Kasumi-1 (cell line): ENCODE results near the gene SPDYE6.
"Not testable (repeated sequence)": the region's sequence is repeated elsewhere in the genome, so short reads cannot be mapped to it uniquely, and the experiment has no call there.

Source experiments
- DNase-seq, 2 experiments: peaks; one replicate each; lab custom pipeline; 2025; lab: John Stamatoyannopoulos, UW

The SPDYE6 gene

DNA sequence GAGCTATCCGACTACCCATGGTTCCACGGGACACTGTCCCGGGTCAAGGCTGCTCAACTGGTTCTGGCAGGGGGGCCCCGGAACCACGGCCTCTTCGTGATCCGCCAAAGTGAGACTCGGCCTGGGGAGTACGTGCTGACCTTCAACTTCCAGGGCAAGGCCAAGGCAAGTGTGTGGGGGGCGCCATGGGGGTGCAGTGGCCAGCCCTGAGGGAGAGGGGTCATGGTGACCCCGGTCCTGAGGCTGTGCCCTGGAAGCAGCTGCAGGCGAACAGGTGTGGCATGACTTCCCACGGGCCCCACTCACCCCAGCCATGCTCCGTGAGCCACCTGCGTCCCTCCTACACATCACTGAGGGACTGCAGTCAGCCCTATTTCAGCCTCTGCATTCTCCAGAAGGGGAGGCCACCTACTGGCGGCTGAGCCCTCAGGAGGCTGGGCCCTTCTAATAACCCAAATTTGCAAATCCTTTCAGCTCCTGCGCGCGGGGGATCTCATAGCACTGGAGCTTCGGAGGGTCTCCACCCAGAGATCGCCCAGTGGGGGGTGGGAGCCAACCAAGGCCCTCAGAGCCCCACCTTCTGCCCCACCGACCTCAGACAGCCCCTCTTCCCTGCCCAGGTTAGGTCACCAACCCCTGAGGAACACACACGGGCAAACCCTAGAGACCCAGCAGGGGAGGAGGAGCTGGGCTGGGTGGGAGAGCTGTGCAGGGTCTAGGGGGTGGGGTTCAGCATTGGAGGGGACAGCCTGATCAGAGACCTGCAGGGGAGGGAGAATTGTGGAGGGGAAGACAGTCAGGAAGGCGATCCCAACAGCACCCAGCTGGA lies 38.8 kb downstream of the SPDYE6 start:
- no peak for DNase-seq

DNA sequence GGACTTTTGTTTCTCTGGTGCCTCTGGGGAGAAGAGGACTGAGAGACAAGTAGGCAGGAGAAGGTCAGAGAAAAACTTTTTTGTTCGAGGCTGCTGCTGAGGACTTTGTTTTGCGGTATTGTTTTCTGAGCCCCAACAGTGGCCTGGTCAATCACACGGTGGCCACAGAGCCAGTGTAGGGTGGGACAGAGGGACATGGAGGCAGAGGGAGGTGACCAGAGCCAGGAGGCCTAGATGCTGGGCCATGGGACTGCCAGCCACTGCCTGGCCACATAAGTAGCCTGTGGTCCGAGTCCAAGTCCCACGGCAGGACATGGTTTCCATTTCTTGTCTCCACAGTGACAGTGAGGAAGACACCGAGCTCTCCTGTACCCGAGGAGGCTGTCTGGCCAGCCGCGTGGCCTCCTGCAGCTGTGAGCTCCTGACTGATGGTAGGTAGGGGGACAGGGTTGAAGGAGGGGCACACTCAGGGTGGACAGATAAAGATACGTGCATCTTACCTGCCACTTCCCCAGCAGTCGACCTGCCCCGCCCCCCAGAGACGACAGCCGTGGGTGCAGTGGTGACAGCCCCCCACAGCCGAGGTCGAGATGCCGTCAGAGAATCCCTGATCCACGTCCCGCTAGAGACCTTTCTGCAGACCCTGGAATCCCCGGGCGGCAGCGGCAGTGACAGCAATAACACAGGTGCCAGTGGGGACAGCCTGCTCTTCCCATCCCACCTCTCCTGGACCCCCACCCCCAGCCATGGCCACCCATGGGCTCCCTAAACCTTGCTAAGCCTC lies 42.1 kb downstream of the SPDYE6 start:
- DNase-seq = no peak

- DNase-seq = no peak
Observed at GRCh38 chr7:102312317-102312716, 43.9 kb downstream of the SPDYE6 start.

- no peak for DNase-seq
Observed at GRCh38 chr7:102310414-102310815, 45.8 kb downstream of the SPDYE6 start.

DNA sequence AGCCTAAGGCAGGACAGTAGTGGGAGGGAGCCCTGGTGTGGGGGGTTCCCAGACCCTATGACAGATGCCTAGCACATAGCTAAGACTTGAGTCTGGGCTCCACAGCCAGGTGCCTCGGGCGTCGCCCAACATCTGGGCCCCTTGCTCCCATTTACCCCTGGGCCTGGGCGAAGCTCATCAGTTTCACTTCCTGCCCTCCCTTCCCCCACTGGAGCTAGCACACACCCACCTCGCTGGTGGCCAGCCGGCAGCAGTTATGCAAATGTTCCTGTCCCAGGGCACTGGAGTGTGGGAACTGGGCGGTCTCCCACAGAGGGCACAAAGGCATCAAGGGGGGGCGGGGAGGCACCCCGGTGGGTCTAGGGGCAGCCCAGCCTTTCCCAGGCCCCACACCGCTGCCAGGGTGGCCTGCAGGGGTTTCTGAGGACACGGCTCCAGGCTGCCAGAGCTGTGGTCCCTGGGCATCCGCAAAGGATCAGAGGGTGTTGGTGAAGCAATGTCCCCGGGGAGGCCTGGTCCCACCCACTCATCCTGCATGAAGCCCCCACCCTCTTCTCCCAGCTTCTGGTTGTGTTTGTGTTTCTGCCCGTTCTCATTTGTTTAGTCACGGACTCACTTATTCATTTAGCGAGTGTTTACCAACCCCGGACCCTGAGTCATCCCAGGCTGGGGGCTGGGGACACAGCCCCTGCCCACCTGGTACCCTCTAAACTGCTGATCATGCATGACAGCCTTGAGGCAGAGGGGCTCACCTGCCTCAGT lies 49.1 kb downstream of the SPDYE6 start:
- DNase-seq = no peak

- DNase-seq = no peak
Observed at GRCh38 chr7:102305414-102306268, 50.6 kb downstream of the SPDYE6 start.

GRCh38 chr7:102304668-102305067 lies 51.6 kb downstream of the SPDYE6 start:
- DNase-seq = no peak

DNA sequence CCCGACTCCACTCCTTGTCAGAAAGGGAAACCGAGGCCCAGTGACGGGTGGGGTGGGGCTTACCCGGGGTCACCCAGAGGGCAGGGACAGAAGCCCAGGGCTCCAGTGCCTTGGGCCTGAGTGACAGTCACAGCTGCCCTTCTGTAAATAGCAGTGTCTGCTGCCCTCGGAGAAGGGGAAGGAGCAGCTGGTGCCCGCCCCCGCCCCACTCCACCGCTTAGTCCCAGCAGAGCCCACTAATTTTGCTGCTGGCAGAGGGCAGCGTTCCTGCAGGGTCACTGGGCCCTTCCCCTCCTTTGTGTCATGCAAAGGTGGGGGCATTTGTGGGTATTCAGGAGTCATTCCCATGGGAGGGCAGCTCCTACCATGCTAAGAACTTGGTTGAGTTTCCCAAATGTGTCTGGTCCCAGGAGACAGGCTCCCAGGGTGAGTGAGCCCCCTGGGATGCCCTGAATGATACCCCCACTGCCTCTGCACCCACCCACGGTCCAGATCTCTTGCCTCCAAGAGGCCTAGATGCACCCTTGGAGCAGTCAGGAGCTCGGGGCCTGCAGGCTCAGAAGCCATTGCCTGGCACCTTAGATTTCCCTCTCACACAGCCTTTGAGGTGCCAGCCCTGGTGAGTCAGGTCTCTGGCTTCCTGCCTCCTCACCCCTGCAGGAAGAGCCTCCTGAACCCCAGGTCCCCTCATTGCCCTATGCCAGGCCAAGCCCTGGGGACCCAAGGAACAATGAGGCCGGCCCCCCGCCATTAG lies 52.4 kb downstream of the SPDYE6 start:
- DNase-seq = no peak

GRCh38 chr7:102302025-102302424 lies 54.2 kb downstream of the SPDYE6 start:
- DNase-seq = no peak

- DNase-seq = not testable (repeated sequence)
Observed at GRCh38 chr7:102301367-102301766, 54.9 kb downstream of the SPDYE6 start.

DNA sequence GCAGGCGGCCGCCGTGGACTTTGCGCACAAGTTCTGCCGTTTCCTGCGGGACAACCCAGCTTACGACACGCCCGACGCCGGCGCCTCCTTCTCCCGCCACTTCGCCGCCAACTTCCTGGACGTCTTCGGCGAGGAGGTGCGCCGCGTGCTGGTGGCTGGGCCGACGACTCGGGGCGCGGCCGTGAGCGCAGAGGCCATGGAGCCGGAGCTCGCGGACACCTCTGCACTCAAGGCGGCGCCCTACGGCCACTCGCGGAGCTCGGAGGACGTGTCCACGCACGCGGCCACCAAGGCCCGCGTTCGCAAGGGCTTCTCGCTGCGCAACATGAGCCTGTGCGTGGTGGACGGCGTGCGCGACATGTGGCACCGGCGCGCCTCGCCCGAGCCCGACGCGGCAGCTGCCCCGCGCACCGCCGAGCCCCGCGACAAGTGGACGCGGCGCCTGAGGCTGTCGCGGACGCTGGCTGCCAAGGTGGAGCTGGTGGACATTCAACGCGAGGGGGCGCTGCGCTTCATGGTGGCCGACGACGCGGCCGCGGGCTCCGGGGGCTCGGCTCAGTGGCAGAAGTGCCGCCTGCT lies 55.5 kb downstream of the SPDYE6 start:
- no peak for DNase-seq

DNA sequence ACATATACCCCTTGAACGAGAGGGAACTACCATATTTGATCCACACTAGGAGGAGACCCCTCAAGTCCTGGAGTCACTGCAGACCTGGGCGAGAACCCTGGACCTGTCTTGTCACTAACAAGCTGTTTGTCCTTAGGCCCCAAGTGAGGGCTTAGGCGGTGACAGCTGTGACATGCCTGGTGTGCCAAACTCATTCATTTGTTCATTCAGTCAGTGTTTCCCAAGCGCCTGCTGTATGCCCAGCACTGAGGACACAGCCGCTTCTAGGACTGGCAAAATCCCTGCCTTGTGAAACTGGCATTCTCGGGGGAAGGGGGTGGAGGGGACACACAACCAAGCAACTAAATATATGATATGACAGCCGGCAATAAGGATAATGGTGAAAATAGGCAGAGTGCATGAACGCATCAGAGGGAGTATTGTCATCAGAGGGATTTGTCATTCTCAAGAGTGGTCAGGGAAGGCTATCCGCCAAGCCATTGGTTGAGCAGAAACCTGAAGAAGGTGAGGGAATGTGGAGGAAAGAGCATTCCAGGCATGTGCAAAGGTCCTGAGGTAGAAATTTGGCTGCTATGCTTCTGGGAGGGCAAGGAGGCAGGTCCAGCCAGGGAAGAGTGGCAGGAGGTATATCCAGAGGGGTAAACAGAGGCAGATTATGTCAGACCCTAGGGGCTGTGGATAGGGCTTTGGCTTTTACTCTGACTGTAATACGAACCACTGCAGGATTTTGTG lies 58.6 kb downstream of the SPDYE6 start:
- no peak for DNase-seq

DNA sequence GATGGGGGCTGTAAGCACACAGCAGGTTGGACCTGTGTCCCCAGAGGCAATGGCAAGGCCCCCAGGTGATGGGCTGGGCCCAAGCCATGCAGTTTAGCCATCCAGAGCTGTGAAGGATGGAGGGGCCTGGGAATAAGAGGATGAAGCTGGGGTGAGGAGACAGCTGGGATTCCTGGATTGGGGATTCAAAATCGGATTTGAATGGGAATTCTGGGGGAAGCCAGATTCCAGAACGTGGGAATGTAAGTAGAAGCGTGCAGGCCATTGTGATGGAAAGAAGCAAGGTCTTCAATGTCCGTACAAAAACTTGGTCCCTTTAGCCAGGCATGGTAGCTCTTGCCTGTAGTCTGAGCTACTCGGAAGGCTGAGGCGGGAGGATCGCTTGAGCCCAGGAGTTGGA lies 59.7 kb downstream of the SPDYE6 start:
- no peak for DNase-seq

DNA sequence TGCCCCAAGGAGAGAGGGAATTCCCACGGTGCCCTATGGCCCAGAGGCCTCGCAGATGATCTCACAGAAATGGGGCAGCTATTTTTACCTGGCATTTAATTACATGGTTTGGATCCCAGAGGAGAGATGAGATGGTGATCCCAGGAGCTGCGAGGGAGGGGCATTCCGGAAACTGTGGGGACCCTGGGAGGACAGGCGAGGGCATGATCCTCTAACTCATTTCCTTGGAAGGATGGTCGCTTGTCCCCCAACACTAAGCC lies 60.1 kb downstream of the SPDYE6 start:
- no peak for DNase-seq
